GM12891 (cell line): ENCODE data around the gene COL2A1.

Experiments
- POLR2A ChIP-seq: IDR thresholded peaks from 2 replicates; pipeline ENCODE4 v1.6.1; 2011; ENCODE audit warnings: low read depth, low read length, control low read depth
- POLR2AphosphoS5 ChIP-seq: IDR thresholded peaks from 2 replicates; pipeline ENCODE4 v1.6.1; 2011; ENCODE audit warnings: low read depth, low read length, control low read depth

DNA sequence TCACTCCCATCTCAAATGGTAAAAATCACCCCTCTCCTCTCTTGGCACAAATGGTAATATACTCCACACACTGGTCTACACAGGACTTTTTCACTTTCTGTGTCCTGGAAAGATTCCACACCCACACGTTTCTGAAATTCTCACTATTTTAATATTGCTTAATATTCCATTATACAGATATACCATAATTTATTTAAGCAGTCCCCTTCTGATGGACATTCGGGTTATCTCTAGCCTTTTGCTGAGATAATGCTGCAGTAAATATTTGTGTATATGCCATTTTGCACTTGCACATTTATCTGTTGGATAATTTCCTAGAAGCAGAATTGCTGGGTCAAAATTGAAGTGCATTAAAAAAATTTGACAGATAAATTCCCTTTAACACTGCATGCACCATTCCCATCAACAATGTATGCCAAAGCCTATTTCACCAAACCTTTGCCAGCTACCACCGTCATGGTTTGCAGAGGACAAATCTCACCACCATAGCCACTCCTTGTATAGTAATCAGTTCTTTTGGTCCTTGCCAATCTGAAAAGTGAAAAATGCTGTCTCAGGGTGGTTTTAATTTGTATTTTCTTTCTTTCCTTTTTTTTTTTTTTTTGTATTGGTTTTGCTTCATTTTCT, 15.5 kb upstream of the COL2A1 start:
- TF ChIP-seq POLR2A (no peak), POLR2AphosphoS5 (no peak)
